ES-I3 (cell line): Measurements from ENCODE around the gene PAM.

Source experiments
- H3K36me3 ChIP-seq: 2 replicates; pipeline ENCODE4 v1.6.1; 2013; ENCODE audit warnings: mild to moderate bottlenecking, low read length, control low read depth, moderate library complexity; ENCODE audit not compliant: insufficient read depth
- H3K4me1 ChIP-seq: 2 replicates; pipeline ENCODE4 v1.6.1; 2013; ENCODE audit warnings: mild to moderate bottlenecking, control low read depth, low read length; ENCODE audit not compliant: insufficient read depth
- H3K9ac ChIP-seq: 2 replicates; pipeline ENCODE4 v1.6.1; 2013; ENCODE audit warnings: low read depth, mild to moderate bottlenecking, low read length, moderate library complexity
- H3K9me3 ChIP-seq: 2 replicates; pipeline ENCODE4 v1.6.1; 2013; ENCODE audit warnings: mild to moderate bottlenecking, low read length, moderate library complexity; ENCODE audit not compliant: control insufficient read depth, insufficient read depth

Gene PAM

DNA sequence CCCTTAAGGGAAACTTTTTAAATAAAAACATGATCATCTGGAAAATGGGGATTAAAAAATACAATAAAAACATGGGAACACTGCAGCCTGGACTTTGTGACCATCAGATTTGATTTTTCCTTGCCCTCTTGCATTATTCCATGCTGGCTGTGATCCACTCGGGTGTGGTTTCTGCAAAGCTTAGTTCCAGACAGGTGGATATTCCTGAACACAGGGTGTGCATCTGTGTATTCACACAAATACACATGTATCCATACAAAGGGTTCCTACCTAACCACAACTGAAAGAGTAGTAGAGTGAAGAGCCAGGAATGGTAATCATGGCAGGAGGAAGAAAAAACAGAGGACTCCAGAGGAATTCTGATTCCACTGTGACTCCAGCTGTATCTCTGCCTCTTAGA lies 178.2 kb downstream of the PAM start:
- no peaks in the 10 kb centered on the region for H3K36me3 ChIP-seq
- no peaks in the 10 kb centered on the region for H3K4me1 ChIP-seq
- no peaks in the 10 kb centered on the region for H3K9me3 ChIP-seq
- no peak overlapping the region for H3K9ac ChIP-seq

DNA sequence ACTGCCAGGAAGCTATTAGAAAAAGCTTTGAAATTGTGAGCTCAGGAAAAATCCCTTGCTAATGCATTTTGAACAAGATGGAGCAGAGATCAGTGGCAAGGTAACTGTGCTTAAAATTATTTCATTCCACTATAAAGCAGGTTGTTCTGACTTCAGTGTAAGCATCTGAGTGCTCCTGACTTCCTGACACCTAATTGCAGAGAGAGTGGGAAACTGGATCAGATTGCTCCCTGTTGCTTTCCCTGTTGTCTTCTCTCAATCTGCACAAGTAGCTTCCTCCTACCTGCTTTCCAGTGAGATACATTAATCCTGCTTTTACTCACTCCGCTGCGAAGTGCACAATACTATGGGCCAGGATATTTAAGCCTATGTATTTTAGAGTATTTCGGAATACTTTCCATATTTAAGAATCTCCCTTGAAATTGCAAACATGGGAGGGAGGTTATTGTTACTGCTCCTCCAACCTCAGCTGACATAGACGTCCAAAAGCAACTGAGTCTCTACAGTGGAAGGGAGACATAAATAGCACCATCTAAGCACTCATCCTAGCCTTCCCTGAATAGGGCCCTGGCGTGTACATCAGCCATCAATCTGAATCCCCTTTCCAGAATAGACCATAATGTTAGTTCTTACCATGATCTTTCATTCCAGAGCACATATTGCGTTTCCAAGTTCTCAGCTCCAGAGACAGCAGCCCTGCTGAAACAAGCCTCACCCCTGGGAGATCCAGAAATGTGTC lies 178.8 kb downstream of the PAM start:
- Histone ChIP-seq H3K9ac (no peak overlapping the region), H3K9me3 (no peaks in the 10 kb centered on the region), H3K4me1 (no peaks in the 10 kb centered on the region), H3K36me3 (no peaks in the 10 kb centered on the region)

DNA sequence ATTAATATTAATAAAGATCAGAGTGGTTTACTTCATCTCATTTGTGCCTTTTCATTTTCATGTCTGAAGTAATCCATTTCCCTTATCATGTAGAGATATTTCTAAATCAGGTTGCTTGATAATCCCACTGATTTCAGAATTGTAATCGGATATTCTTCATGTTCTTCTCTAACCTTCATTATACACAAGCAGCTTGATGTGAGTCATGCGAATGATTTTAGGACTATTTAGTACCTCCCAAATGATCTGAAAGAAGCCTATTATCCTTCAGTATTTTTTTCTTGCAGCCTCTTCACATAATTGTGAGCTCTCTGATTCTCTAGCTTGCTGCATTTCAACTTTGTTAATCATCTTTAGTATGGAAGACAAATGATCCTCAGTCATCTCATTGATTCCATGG lies 182.8 kb downstream of the PAM start:
- Histone ChIP-seq H3K4me1 (no peaks in the 10 kb centered on the region), H3K36me3 (no peaks in the 10 kb centered on the region), H3K9me3 (no peaks in the 10 kb centered on the region), H3K9ac (no peak overlapping the region)

DNA sequence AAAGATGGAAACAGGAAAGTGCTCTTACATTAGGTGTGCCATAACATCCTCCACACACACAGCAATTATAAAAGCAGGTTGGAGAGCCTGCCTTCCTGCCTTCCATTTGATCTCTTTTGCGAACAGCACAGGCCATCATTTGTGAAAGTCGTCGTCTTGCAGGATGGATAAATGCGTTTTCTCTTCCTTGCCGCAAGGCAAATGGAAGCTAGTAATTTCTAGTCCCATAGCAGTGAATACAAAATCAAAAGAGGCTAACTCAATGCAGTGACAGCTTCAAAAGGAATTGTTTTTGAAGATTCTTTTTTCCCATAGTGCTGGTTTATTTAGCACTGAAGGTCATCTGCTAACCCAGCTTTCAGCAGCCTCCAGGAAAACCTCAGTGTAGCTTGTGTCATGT lies 186.0 kb downstream of the PAM start:
- Histone ChIP-seq H3K36me3 (no peaks in the 10 kb centered on the region), H3K9ac (no peak overlapping the region), H3K9me3 (no peaks in the 10 kb centered on the region), H3K4me1 (no peaks in the 10 kb centered on the region)

DNA sequence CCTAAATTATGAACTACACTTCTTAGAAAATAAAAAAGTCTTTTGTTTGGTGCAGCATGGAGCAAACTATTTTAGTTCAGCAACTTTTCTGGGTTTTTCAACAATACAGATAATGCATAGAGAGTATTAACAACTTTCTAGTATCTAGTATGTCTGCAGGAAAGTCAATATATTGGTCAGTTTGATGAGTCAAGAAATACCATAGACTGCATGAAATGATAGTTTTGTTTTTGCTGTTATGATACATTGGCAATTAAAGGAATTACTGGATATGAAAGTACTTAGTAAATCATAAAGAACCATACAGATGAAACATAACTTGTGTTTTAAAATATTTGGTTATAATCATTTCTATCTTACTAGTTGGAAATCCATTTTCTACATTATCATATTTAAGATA lies 191.3 kb downstream of the PAM start:
- Histone ChIP-seq H3K4me1 (no peaks in the 10 kb centered on the region), H3K9me3 (no peaks in the 10 kb centered on the region), H3K36me3 (no peaks in the 10 kb centered on the region), H3K9ac (no peak overlapping the region)

DNA sequence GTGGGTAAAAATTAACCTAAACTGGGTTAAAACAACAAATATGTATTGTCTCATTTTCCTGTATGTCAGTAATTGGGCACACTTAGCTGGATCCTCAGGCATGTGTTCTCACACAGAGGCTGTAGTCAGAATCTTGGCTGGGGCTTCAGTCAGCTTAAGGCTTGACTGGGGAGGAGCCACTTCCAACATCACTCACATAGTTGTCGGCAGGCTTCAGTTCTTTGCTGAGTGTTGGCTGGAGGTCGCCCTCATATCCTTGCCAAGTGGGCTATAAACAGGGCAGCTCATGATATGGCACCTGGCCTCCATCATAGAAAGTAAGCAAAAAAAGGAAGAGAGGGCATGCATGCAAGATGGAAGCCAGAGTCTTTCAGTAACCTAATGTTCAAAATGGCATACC lies 191.9 kb downstream of the PAM start:
- Histone ChIP-seq H3K4me1 (no peaks in the 10 kb centered on the region), H3K9ac (no peak overlapping the region), H3K36me3 (no peaks in the 10 kb centered on the region), H3K9me3 (no peaks in the 10 kb centered on the region)

DNA sequence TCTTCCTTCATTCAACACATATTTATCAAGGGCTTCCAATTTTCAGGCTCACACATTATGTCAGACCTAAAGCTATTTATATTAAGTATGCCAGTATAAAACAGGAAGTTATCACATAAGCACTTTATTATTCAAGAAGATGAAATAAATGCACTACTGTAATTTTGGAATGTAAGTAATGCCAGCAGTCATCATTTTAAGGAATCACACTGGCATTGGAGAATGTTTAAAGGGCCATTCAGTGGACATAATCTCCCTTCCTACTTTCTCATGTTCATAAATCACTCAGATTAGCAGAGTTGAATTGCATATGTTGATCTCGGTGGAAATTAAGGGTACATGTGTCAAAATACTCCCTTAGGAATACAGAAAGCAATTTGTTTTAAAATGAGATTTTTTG lies 200.4 kb downstream of the PAM start:
- H3K9me3 ChIP-seq, result no peaks in the 10 kb centered on the region
- no peaks in the 10 kb centered on the region for H3K36me3 ChIP-seq
- no peaks in the 10 kb centered on the region for H3K4me1 ChIP-seq
- no peak overlapping the region for H3K9ac ChIP-seq

DNA sequence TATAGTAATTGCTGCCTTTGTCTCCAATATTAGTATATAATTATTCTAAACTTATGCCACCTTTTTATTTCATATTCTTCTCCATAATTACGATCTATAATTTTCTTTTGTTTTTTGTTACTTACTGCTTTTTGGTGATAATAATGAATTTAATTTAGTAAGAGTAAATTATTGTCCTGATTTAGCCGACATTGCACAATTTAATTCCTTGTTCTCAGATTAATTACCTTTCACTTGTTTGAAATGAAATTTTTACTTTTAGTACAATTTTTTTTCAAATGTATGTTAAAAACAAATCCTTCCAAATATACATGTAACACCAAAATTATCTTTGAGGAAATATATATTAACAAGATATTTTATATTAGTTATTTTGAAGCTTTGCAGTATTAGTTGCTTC lies 201.5 kb downstream of the PAM start:
- no peaks in the 10 kb centered on the region for H3K9me3 ChIP-seq
- no peaks in the 10 kb centered on the region for H3K4me1 ChIP-seq

DNA sequence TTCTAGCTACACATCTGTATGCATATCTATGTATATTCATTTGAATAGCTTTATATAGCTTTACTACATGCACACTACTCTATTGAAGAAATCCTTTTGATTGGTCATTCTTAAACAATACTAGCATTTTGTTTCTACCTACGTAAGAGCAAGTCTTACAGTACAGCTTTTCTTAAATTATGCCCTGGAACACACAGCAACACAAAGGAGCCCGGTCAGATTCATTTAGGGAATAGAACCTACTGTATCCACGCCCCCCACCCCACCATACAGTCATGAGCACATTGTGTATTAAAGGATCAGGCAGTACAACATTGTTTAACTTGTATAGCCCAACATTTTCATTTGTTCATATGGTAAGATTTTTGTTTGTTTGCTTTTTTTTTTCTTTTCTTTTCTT lies 202.0 kb downstream of the PAM start:
- no peaks in the 10 kb centered on the region for H3K36me3 ChIP-seq
- no peak overlapping the region for H3K9ac ChIP-seq
- H3K9me3 ChIP-seq, result no peaks in the 10 kb centered on the region
- H3K4me1 ChIP-seq, result no peaks in the 10 kb centered on the region

More for the DNA sequence above, 201.5 kb downstream of the PAM start:
- Histone ChIP-seq H3K36me3 (no peaks in the 10 kb centered on the region), H3K9ac (no peak overlapping the region)

DNA sequence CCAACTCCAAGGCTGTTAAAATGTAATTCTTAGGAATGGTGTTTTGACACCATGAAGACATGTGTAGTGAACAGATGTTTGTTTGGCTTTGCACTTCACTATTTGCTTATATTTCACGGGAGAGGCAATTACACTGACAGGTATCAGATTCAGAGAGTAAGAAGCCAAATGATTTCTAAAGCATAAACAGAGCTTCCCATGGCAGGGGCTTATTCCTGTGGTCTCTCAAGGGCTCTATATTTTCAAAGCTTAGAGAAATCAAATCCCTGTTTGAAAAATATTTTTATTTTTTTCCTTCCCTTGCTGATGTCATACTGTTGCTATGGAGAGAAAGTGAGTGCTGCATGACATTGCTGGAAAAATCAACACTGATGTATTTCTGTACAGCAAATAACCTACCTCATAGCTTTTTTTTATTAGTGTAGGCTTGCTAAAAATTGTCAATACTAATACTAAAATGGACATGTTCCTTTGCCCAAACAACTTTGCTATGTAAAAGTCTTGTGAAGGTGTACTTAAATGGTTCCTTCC lies 203.4 kb downstream of the PAM start:
- Histone ChIP-seq H3K9me3 (no peaks in the 10 kb centered on the region), H3K9ac (no peak overlapping the region), H3K4me1 (no peaks in the 10 kb centered on the region), H3K36me3 (no peaks in the 10 kb centered on the region)

DNA sequence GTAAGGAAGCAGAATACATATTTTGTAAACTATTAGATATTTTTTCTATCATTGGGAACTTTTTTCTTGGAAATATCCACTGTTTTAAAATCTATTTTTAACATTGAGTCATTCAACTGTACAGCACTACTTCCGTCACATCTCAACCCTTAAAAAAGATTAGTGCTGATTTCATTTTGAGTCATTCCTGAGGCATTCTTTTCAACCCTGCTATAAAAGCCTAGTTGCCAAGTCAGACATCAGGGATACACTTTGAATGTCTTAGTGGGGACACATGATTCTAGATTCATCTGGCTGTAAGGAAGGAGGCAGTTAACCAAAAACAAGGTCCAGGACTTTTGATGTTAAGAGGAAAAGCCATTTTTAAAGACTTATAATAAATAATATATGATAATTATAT lies 203.9 kb downstream of the PAM start:
- H3K9ac ChIP-seq, result no peak overlapping the region
- no peaks in the 10 kb centered on the region for H3K36me3 ChIP-seq
- H3K4me1 ChIP-seq, result no peaks in the 10 kb centered on the region
- H3K9me3 ChIP-seq, result no peaks in the 10 kb centered on the region

DNA sequence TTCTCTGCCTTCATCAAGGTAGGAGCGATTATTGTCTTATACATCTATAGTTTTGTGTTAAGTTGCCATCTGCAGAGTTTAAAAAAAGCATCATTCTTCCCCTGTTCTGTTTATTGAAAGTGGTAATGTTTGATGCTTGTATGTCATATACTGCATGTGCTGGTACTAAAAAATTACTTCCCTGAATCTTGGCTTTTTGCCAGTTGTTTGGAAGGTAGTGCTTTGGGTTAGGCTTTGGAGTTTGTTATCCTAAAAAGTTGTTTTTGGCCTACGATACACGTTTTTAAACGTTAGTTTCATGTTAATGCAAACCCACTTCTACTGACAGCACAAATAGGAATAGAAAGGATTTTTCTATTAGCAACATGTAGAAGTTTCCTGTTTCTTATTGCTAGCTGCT lies 206.6 kb downstream of the PAM start:
- Histone ChIP-seq H3K9me3 (no peaks in the 10 kb centered on the region), H3K4me1 (no peaks in the 10 kb centered on the region), H3K9ac (no peak overlapping the region), H3K36me3 (no peaks in the 10 kb centered on the region)

DNA sequence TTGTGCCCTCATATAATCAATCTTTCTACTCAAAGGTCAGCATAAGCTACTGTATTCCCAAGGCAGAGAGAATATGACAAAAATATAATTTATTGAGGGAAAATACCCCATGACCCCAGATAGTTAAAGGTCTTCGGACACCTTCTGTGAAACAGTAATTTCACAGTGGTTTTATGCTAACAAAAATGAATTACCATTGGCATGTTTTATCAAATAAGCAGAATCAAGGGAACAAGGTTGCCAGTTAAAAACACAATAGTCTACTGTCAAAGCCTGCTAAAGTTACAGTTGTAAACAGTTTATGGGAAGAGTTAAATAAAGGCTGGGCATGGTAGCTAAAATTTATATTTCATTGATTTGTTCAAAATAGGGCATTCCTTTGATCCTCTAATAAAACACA lies 210.5 kb downstream of the PAM start:
- Histone ChIP-seq H3K9ac (no peak overlapping the region), H3K9me3 (no peaks in the 10 kb centered on the region), H3K36me3 (no peaks in the 10 kb centered on the region), H3K4me1 (no peaks in the 10 kb centered on the region)

DNA sequence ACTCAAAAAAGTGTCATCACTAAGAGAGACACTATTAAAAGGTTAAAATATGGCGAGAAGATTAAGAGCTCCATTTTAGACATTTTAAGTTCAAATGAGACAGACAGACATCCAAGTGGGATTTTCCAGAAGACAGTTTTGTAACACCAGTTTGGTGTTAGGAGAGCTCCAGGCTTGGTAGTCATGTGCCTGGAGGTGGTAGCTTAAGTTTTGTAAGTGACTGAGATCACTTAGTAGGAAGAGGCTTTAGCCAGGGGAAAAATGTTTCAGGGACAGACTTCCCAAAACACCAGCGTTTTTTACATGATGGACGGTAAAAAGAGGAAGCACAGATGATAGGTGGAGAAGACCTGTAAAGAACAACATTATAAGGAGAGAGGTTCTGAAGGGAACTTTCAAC lies 214.5 kb downstream of the PAM start:
- Histone ChIP-seq H3K4me1 (no peaks in the 10 kb centered on the region), H3K9me3 (no peaks in the 10 kb centered on the region), H3K36me3 (no peaks in the 10 kb centered on the region), H3K9ac (no peak overlapping the region)

DNA sequence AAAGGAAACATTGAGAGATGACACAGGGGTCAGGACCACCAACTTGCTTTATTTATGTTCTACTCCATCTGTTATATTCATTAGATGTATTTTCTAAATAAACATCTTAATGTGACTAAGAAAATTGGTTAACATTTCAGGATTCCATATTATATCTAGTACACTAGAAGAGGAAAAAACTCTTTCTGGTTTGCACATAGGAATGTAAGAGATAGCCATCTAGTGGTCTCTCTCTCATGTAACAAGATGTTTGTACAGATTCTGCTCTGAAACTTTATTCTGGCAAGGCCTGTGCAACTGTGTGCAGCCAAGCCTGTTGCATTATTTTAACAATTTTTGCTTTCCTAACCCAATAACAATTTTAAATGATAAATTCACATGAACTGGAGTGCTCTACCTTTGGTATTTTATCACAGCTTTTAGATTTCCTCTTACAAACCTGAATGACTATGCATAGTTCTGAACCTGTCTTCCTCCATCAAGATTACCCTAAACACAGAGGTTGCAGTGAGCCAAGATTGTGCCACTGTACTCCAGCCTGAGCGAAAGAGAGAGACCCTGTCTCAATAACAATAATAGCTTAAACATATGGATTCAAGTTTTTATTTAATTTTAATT lies 216.7 kb downstream of the PAM start:
- Histone ChIP-seq H3K9ac (no peak overlapping the region), H3K4me1 (no peaks in the 10 kb centered on the region), H3K36me3 (no peaks in the 10 kb centered on the region), H3K9me3 (no peaks in the 10 kb centered on the region)
